Astrocyte (in vitro differentiated cells and primary cell): Measurements from ENCODE around the gene RPN2.

ENCODE experiments used
- EZH2 ChIP-seq: IDR thresholded peaks from 2 replicates; pipeline ENCODE4 v1.6.1; 2012; ENCODE audit warnings: mild to moderate bottlenecking, low read length, inconsistent platforms; ENCODE audit not compliant: insufficient read depth
- TF ChIP-seq, protein P1 (sequence below): IDR thresholded peaks from 2 replicates; pipeline ENCODE4 v1.5.1; 2011; ENCODE audit warnings: low read depth, mild to moderate bottlenecking, inconsistent platforms, low read length, moderate library complexity; ENCODE audit not compliant: insufficient read depth

DNA sequence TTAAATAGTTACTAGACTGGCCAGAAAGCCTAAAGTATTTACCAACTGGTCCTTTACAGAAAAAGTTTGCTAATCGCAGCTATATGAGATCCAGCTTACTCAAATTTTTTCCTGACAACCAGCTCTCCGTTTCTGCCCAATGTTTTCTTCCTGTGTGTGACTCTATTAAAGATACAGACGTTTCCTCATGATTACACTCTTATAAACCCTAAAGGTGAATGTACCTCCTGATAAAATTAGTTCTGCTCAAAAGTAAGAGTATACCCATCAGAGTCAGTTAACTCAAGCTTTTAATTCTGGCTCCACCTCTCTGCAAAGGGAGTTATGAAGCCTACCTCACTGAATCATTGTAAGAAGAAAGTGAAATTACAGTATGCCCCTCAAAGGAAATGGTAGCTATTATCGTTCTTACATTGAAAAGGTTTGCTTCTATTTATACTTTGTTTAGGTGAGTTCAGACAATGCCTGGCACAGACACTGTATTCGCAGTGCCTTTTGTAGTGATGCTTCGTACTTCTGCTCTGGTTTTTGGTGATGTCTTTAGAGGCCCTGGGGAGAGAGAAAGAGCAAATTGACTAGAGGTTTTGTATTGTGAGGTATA, 10.4 kb downstream of the RPN2 start:
- TF ChIP-seq, protein P1, sequence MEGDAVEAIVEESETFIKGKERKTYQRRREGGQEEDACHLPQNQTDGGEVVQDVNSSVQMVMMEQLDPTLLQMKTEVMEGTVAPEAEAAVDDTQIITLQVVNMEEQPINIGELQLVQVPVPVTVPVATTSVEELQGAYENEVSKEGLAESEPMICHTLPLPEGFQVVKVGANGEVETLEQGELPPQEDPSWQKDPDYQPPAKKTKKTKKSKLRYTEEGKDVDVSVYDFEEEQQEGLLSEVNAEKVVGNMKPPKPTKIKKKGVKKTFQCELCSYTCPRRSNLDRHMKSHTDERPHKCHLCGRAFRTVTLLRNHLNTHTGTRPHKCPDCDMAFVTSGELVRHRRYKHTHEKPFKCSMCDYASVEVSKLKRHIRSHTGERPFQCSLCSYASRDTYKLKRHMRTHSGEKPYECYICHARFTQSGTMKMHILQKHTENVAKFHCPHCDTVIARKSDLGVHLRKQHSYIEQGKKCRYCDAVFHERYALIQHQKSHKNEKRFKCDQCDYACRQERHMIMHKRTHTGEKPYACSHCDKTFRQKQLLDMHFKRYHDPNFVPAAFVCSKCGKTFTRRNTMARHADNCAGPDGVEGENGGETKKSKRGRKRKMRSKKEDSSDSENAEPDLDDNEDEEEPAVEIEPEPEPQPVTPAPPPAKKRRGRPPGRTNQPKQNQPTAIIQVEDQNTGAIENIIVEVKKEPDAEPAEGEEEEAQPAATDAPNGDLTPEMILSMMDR, result no peak
- no peak for TF ChIP-seq EZH2
